GM18519 (cell line): Measurements from ENCODE around the gene DIRAS2.

ENCODE experiments used
- ATAC-seq: cut with Tn5 transposase; IDR thresholded peaks from one replicate; pipeline ENCODE4 v1.9.1; 2021; ENCODE audit warnings: mild to moderate bottlenecking, moderate library complexity; ENCODE audit not compliant: unreplicated experiment, low FRiP score

DIRAS2 gene

DNA sequence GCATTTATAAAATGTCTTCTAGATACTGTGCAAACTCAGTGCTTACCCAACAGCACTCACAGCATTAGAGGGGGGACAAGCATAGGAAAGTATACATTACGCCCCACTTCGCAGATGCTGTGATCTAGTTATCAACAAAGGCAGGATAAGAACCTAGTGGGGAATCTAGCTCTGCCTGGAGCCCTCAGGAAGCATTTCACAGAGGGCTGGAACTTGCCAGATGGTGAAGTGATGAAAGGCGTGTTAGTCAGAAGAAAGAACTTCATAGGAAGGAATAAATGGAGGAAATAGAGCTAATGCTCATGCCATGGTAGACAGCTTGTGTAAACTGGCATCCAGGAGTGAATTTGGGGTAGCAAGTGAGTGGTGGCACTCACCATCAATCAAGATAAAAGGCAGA is 25.8 kb downstream of the DIRAS2 start:
- ATAC-seq = no peak

DNA sequence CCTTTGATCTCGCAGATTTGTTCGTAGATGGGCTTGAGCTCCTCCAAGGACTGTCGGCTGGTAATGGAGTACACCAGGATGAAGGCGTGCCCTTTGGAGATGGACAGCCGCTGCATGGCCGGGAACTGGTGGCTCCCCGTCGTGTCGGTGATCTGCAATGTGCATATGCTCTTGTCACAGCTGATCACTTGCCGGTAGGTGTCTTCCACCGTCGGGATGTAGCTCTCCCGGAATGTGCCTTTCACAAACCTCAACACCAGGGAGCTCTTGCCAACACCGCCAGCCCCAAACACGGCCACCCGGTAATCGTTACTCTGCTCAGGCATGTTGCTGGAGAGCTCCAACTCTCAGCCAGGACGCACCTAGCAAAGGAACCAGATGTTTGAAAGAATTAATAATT is 29.1 kb downstream of the DIRAS2 start:
- ATAC-seq = no peak

DNA sequence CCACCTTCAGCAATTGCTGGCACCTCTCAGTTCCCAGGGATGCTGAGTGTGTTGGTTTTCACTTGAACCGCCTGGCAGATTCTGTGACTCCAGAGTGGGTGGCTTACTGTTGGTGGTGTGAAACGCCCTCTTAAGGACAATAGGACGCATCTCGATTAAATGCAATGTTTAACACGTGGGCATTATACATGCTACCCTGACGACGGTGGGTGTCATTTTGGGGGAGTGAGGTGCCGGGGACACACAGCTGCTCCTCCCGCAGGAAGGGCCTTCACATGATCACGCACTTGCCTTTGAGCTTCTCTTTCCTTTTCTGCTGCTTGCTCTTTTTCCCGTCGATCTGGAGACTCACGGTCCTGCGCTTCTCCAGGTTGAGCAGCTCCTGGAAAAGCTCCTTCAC is 29.7 kb downstream of the DIRAS2 start:
- no peak for ATAC-seq

DNA sequence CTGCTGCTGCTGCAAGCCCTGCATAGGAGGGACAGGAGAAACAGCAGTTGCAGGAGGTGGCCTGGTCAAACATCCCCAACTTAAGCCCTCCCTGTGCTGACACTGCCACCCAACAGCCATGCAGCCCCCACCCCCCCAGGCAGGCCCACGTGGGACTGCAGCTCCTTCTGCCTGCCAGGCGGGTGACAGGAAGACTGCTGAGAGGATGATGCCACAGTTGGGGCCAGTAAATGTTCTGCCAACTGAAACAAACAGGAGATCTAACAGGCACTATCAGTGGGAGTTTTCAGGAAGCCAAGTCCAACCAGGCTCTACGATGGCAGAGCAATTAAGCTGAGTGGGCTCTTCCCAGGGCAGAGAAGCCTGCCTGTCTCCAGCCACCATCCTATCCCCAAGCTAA is 31.1 kb downstream of the DIRAS2 start:
- ATAC-seq = no peak

DNA sequence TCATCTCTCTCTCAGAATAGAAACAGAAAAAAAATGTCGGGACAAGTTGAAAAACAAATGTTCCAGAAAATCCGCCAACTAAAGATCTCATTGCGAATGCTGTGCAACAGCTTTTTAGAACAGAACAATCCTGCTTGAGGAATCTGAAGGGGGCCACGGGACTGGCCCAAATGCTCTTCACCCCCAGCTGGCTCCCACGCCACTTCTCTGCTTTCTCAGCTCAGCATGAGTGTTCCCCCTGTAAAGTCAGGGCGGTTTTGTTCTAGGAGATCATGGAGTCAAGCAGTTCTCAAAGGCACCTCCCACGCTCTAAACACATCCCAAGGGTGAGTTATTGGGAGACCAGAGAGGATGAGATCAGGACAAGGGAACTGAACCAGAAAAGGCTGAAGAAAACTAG is 31.5 kb downstream of the DIRAS2 start:
- no peak for ATAC-seq

- no peak for ATAC-seq
Measured at GRCh38 chr9:90607701-90608516, 34.7 kb downstream of the DIRAS2 start.

DNA sequence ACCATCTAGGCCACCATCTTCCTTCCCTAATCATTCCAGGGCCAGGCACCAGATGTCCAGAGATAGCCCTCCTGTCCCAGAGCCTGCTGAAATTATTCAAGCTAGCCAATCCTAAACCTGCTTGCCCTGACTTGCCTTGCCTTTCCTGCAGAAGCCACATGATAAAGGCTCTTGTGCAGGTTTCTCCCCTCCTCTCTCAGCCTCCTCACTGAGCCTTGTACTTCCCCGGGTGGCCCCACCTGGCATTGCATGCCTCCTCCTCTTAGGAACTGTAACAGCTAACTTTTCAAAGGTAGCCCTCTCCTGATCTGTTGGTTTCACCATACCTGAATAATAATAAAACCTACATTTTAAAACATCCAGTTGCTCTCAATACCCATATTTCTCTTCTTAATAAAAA is 42.6 kb downstream of the DIRAS2 start:
- ATAC-seq = no peak

- ATAC-seq = no peak
Measured at GRCh38 chr9:90598191-90598590, 44.4 kb downstream of the DIRAS2 start.

DNA sequence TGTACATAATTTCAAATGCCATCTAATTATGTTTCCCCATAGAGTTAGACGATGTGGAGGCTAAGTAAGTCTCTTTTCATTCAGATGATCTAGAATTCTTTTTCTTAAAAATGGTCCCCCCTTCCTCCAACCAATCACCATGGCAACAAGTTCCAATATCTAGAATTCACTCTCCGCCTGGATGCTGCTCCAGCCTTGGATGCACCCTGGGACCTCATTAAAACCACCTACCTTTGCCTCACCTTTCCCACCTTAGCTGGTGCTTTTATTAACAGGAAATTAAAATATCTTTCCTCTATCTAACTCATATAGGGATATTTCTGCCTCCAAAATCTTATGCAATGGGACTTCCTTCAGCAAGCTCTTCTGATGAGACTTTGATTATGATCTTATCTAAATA is 49.0 kb downstream of the DIRAS2 start:
- no peak for ATAC-seq

GRCh38 chr9:90580576-90580975 is 62.0 kb downstream of the DIRAS2 start:
- ATAC-seq = no peak

DNA sequence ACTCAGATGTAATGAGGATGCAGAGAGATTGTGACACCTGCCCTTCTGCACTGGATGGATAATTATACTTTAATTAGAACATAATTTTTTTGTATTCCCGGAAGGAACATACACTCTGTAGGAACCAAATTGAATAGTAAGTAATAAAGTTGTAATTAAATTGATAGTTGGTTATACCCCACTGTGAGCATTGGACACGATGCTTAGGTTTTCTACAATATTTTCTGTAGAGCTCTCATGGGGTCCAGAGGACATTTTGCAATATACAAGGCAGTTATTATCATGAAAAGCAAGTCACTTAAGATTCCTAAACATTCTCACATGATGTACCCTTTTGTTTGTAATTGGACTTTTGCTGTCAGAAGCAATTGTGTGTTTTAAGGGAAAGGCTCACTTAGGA is 63.4 kb downstream of the DIRAS2 start:
- no peak for ATAC-seq

DNA sequence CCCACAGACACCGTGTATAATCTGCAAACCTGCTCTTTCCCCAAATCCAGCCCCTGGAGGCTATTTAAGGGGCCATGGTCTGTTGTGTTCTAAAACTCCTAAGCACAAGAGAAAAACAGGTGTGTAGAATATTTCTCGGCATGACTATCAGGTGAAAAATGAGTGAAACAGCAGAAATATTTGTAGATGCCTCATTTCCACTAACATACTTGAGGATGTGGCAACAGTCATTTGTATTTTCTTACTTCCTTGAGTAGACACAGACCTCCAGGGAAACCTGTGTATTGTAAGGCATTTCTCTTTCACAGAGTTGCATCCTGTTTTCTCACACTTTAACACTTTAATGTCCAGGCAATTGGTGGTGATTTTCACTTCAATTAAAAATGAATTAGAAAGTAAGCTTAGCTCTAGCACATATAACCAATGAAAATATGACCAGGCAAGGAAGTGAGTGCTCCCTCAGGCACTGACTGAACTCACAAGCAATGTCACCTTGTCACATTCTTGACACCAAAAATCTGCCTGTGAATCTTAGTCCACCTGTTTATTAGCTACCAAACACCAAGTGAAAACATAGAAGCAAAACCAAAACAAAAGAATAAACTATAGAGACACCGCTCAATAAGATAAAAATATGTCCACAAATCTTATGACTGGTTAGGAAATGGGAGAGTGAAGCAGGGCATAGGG is 64.4 kb downstream of the DIRAS2 start:
- no peak for ATAC-seq

DNA sequence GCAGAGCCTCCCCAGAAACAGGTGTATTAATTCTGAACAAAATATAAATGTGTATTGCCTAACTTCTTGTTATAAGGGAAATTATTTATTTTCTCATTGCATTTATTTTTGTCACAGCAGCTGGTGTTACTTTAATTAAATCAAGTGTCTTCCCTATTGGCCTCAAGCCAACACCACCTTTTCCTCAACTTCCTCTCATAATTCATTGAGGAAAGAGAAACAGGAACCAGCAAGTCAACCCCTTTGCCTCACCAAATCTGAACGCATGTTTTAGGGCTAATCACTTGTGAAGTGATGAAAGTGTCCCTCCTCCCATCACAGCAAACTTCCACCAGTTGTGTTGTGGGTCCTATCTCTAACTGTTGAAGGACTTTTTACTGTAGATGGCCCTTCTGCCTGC is 73.1 kb downstream of the DIRAS2 start:
- no peak for ATAC-seq

DNA sequence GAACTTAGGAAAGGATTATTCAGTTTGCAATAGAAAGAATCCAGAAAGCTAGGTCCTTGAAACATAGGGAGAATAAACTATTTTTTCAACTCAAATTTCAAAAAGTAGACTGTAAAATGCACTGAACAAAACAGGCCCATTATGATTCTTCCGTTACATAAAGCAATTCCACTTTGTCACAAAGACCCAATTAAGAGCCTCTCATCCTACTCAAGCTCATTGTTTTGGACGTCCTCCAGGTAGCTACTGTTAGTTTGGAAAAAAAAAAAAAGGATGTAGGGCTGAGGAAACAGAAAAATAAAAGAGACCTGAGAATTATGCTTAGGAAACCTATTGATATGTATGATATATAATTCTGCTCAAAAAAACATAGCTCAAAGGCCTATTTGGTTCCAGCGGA is 74.0 kb downstream of the DIRAS2 start:
- no peak for ATAC-seq

GRCh38 chr9:90562229-90562628 is 80.4 kb downstream of the DIRAS2 start:
- no peak for ATAC-seq
